ENCODE measurements around the gene SLAMF9. TPM values are rescaled to one million over a fixed set of nuclear protein-coding genes. Genes with fewer than 3 reads are reported as not detected.

SLAMF9 gene
- total RNA-seq, 4 donors from 2014 or later, result not detected

DNA sequence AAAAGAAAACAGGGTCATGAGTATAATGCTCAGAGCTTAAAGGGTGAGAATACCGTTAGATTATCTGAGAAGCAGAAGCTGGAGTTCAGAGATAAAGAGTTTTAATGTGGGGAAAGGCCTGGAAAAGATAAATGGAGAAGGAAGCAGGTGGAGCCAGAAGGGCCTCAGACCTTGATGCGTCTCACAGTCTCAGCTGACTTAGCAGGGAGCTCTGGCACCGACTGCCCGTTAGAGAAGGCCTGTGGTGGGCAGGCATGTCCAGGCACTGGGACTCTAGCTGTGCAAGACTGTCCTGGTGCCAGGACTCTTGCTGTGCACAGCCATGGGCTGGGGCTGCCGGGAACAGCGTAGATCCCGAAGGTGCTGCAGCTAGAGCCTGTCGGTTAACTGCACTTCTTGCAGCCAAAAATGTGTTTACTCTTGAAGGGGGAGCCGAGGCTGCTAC lies 3.8 kb upstream of the SLAMF9 start:
- Histone ChIP-seq H3K36me3 (no peaks in the 10 kb centered on the region), H3K9me3 (no peaks in the 10 kb centered on the region), H3K4me3 (replicated peaks in 1 of 3) (no peak overlapping the region), H3K4me1 (no peaks in the 10 kb centered on the region), H3K27me3 (no peaks in the 10 kb centered on the region), H3K27ac (no peak overlapping the region)
- 63 to 64% methylated on average over 9 of the region's 9 CpGs for WGBS, 2 donors
- intact Hi-C loops (cut with DNase I), result no loop called here
- no peak for TF ChIP-seq POLR2A (IDR thresholded peaks at IDR 0.05)
- TF ChIP-seq CTCF (IDR thresholded peaks at IDR 0.05), result no peak
- no peak for DNase-seq

DNA sequence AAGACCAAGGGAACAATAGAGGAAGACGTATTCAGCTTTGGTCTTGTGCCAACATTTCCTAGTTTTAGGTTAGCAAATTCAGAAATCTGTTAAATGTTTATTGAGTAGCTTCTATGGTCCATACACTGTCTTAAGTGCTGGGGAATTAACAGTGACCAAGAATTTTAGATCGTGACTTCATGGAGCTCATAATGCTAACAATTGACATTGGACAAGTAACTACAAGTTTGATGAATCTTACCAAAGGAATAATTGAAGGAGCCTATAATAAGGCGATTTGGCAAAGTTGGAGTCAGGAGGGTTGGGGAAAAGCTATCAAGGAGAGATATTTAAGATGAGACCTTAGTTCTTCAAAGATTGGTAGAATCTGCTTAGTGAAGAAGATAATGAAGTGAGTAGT lies 1.4 kb upstream of the SLAMF9 start:
- no peak for DNase-seq
- TF ChIP-seq POLR2A (IDR thresholded peaks at IDR 0.05) (no peak), CTCF (IDR thresholded peaks at IDR 0.05) (no peak)
- H3K27me3 ChIP-seq, result no peaks in the 10 kb centered on the region
- no peak overlapping the region for H3K4me3 ChIP-seq (replicated peaks in 1 of 3)
- H3K36me3 ChIP-seq, result no peaks in the 10 kb centered on the region
- H3K9me3 ChIP-seq, result no peaks in the 10 kb centered on the region
- no peaks in the 10 kb centered on the region for H3K4me1 ChIP-seq
- no peak overlapping the region for H3K27ac ChIP-seq
- 90 to 92% methylated on average over 3 of the region's 3 CpGs for WGBS, 2 donors
- intact Hi-C loops (cut with DNase I), result no loop called here

DNA sequence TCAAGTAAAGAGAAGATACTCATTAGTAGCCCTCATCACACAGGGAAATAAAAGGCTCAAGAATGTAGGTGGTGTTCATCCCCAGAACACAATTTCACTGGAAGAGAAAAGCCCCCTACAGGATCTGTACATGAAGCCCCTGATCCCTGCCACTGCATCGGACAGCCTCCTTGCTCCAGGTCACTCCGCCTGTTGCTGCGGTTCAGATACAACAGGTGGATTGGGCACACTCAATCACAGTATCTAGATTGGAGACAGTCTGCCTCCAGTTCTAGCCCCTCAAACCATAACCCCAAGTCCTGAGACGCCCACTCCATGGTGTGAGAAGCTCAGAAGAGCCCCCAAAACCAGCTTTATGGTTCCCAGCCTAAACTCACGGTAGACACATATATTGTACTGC lies 1.1 kb downstream of the SLAMF9 start:
- TF ChIP-seq CTCF (IDR thresholded peaks at IDR 0.05), result no peak
- no peak for TF ChIP-seq POLR2A (IDR thresholded peaks at IDR 0.05)
- no peaks in the 10 kb centered on the region for H3K36me3 ChIP-seq
- H3K27me3 ChIP-seq, result no peaks in the 10 kb centered on the region
- peaks cover 12 to 17% of the 10 kb centered on the region in 2 donors for H3K4me1 ChIP-seq
- no peaks in the 10 kb centered on the region for H3K9me3 ChIP-seq
- no peak for DNase-seq
- H3K27ac ChIP-seq, result no peak overlapping the region
- intact Hi-C loops (cut with DNase I), result no loop called here
- WGBS, 2 donors, result 77 to 91% methylated on average over 4 to 5 of the region's 5 CpGs
- H3K4me3 ChIP-seq (replicated peaks in 1 of 3), result no peak overlapping the region

DNA sequence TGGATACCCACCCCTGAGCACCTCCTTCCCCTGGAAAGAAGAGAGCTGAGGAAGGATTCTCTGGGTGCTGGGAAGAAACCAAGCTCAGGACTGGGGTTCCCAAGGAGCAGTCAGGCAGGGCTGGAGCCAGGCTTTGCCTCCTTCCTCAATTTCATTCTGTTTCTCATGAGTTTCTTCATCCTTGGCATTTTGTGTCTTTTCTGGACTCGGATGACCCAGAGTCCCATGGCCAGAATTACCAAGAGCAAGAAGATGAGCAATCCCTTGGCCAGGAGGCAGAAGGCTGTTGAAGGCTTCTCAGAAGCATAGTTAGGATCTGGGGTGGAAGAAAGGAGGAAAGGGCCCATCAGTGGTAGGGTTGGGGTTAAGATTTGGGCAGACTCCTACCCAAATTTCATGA lies 2.5 kb downstream of the SLAMF9 start:
- intact Hi-C loops (cut with DNase I), result no loop called here
- no peaks in the 10 kb centered on the region for H3K27me3 ChIP-seq
- no peak overlapping the region for H3K4me3 ChIP-seq (replicated peaks in 1 of 3)
- no peak overlapping the region for H3K27ac ChIP-seq
- H3K4me1 ChIP-seq, result peaks cover 18 to 26% of the 10 kb centered on the region in 2 donors
- H3K36me3 ChIP-seq, result no peaks in the 10 kb centered on the region
- no peak for TF ChIP-seq POLR2A (IDR thresholded peaks at IDR 0.05)
- no peak for TF ChIP-seq CTCF (IDR thresholded peaks at IDR 0.05)
- 82 to 90% methylated on average over 1 of the region's 1 CpG for WGBS, 2 donors
- H3K9me3 ChIP-seq, result no peaks in the 10 kb centered on the region
- DNase-seq, result no peak

GRCh38 chr1:159951016-159951415 lies 3.0 kb downstream of the SLAMF9 start:
- WGBS, 2 donors, result 63 to 75% methylated on average over 2 of the region's 2 CpGs
- DNase-seq, result no peak
- Histone ChIP-seq H3K27ac (no peak overlapping the region), H3K36me3 (no peaks in the 10 kb centered on the region), H3K4me3 (replicated peaks in 1 of 3) (no peak overlapping the region), H3K27me3 (no peaks in the 10 kb centered on the region), H3K4me1 (peaks cover 24 to 32% of the 10 kb centered on the region in 2 donors), H3K9me3 (no peaks in the 10 kb centered on the region)
- TF ChIP-seq POLR2A (IDR thresholded peaks at IDR 0.05) (no peak), CTCF (IDR thresholded peaks at IDR 0.05) (no peak)
- intact Hi-C loops (cut with DNase I), result no loop called here

All from thyroid gland (tissue), 4 donors.